Loucy (cell line): ENCODE measurements around the gene MPRIP.

Source experiments
- CTCF ChIP-seq: fragments of 200-600 bp; sonication (generic); conservative IDR thresholded peaks from 2 replicates; pipeline ENCODE4 v1.5.1; 2014; ENCODE audit warnings: mild to moderate bottlenecking, antibody characterized with exemption, low read length
- EZH2phosphoT487 ChIP-seq: fragments of 200-600 bp; IDR thresholded peaks from 2 replicates; pipeline ENCODE4 v1.6.1; 2018; ENCODE audit warnings: antibody characterized with exemption, mild to moderate bottlenecking, moderate library complexity, borderline replicate concordance

GRCh38 chr17:17054636-17055035, 12.4 kb downstream of the MPRIP start:
- TF ChIP-seq CTCF (no peak), EZH2phosphoT487 (no peak)
